H1 (cell line): ENCODE data around the gene ETV1. TPM values are rescaled to one million over a fixed set of nuclear protein-coding genes. Genes with fewer than 3 reads are reported as not detected.

ENCODE experiments used
- CTCF ChIA-PET: fragments of 300-600 bp; sonication (Branson Sonifier 250); formaldehyde crosslinking; loops from one replicate; lab custom pipeline; 2021; ENCODE audit not compliant: partially characterized antibody; lab: Charles Lee
- POLR2A ChIA-PET: fragments of 300-600 bp; sonication (Branson Sonifier 250); formaldehyde crosslinking; loops from one replicate; lab custom pipeline; 2021; ENCODE audit warnings: inconsistent platforms; ENCODE audit not compliant: partially characterized antibody; lab: Charles Lee
- DNase-seq, 2 experiments: peaks; one replicate each; pipeline versions ENCODE4 v3.0.0 to v3.0.0-alpha.2; 2010 to 2022; ENCODE audit warnings: low spot score in 2 of 2, low read depth in 1 of 2, mixed read lengths in 1 of 2
- FAIRE-seq: peaks from 2 replicates; lab custom pipeline; 2011; peaks lifted over from hg19 to GRCh38; lab: Jason Lieb, UNC
- H2AFZ ChIP-seq: 2 replicates; pipeline ENCODE4 v1.8.1; 2012; ENCODE audit warnings: low read length, inconsistent platforms
- H2AK5ac ChIP-seq: 2 replicates; pipeline ENCODE4 v1.6.1; 2013; ENCODE audit warnings: low read depth, low read length
- H2BK120ac ChIP-seq: replicated peaks from 2 replicates; pipeline ENCODE3; 2013; ENCODE audit warnings: low read depth, low read length, inconsistent platforms
- H2BK12ac ChIP-seq: 2 replicates; pipeline ENCODE4 v1.6.1; 2013; ENCODE audit warnings: low read depth, low read length
- H2BK15ac ChIP-seq: 2 replicates; pipeline ENCODE4 v1.6.1; 2013; ENCODE audit warnings: low read length
- H2BK20ac ChIP-seq: 2 replicates; pipeline ENCODE4 v1.6.1; 2013; ENCODE audit warnings: low read length
- H2BK5ac ChIP-seq: 2 replicates; pipeline ENCODE4 v1.6.1; 2013; ENCODE audit warnings: low read depth, low read length
- H3K14ac ChIP-seq: 2 replicates; pipeline ENCODE4 v1.6.1; 2013; ENCODE audit warnings: inconsistent platforms; ENCODE audit not compliant: insufficient read length
- H3K18ac ChIP-seq: 2 replicates; pipeline ENCODE4 v1.6.1; 2013; ENCODE audit warnings: low read length; ENCODE audit errors: extremely low read depth
- H3K23ac ChIP-seq: 2 replicates; pipeline ENCODE4 v1.6.1; 2013; ENCODE audit warnings: inconsistent platforms; ENCODE audit not compliant: insufficient read length
- H3K23me2 ChIP-seq: 2 replicates; pipeline ENCODE4 v1.6.1; 2013; ENCODE audit warnings: low read depth, low read length
- H3K27ac ChIP-seq: 2 replicates; pipeline ENCODE4 v1.6.1; 2011; ENCODE audit warnings: low read depth, low read length, inconsistent platforms
- H3K27me3 ChIP-seq, 4 experiments: replicated peaks in 1 of 4; 1 replicate in 1 of 4; 2 replicates in 3 of 4; pipeline versions ENCODE4 v1.6.1 to v1.8.1; 2011 to 2013; ENCODE audit warnings: low read length in 3 of 4, mild to moderate bottlenecking in 3 of 4, inconsistent platforms in 2 of 4, mixed read lengths in 2 of 4, moderate library complexity in 1 of 4; ENCODE audit not compliant: control insufficient read depth in 3 of 4, insufficient read depth in 3 of 4; ENCODE audit errors: extremely low read depth in 1 of 4
- H3K36me3 ChIP-seq, 4 experiments: 2 replicates each; pipeline versions ENCODE4 v1.6.1 to v1.8.1; 2011 to 2013; ENCODE audit warnings: mild to moderate bottlenecking in 4 of 4, low read length in 3 of 4, moderate library complexity in 2 of 4, control low read depth in 1 of 4, inconsistent platforms in 1 of 4; ENCODE audit not compliant: insufficient read depth in 4 of 4, control insufficient read depth in 2 of 4
- H3K4ac ChIP-seq: replicated peaks from 2 replicates; pipeline ENCODE3; 2013; ENCODE audit warnings: low read length, low read depth, mixed read lengths, inconsistent platforms; ENCODE audit not compliant: insufficient read length
- H3K4me1 ChIP-seq, 4 experiments: replicated peaks in 1 of 4; 1 replicate in 1 of 4; 2 replicates in 3 of 4; pipeline versions ENCODE4 v1.6.1 to v1.8.1; 2011 to 2013; ENCODE audit warnings: low read length in 3 of 4, inconsistent platforms in 2 of 4, mixed read lengths in 1 of 4; ENCODE audit not compliant: insufficient read depth in 4 of 4, control insufficient read depth in 3 of 4
- H3K4me2 ChIP-seq, 2 experiments: 2 replicates each; pipeline versions ENCODE4 v1.6.1 to v1.8.1; 2011 to 2013; ENCODE audit warnings: low read depth in 2 of 2, low read length in 2 of 2, control low read depth in 1 of 2, inconsistent platforms in 1 of 2, mild to moderate bottlenecking in 1 of 2; ENCODE audit not compliant: insufficient read depth in 1 of 2
- H3K4me3 ChIP-seq, 4 experiments: fragments of 200-600, 300-600 bp in 1 of 4; sonication (generic), shearing (Covaris generic), sonication (Bioruptor Twin) in 1 of 4; 2 replicates each; pipeline versions ENCODE4 v1.5.1 to v1.8.1; 2011 to 2016; ENCODE audit warnings: low read length in 4 of 4, low read depth in 3 of 4, control low read depth in 2 of 4, inconsistent platforms in 2 of 4, mild to moderate bottlenecking in 2 of 4, mixed read lengths in 1 of 4, moderate library complexity in 1 of 4; ENCODE audit not compliant: insufficient read depth in 2 of 4; ENCODE audit errors: extremely low read depth in 1 of 4
- H3K56ac ChIP-seq: replicated peaks from 2 replicates; pipeline ENCODE3; 2013; ENCODE audit warnings: low read depth, mild to moderate bottlenecking, mixed read lengths, low read length, inconsistent platforms; ENCODE audit not compliant: insufficient read length
- H3K79me1 ChIP-seq: 2 replicates; pipeline ENCODE4 v1.6.1; 2013; ENCODE audit warnings: low read depth, low read length, control low read depth
- H3K79me2 ChIP-seq, 2 experiments: 2 replicates each; pipeline versions ENCODE4 v1.6.1 to v1.8.1; 2012 to 2013; ENCODE audit warnings: low read length in 2 of 2, mild to moderate bottlenecking in 2 of 2, inconsistent platforms in 1 of 2; ENCODE audit not compliant: insufficient read depth in 2 of 2, control insufficient read depth in 1 of 2
- H3K9ac ChIP-seq, 4 experiments: replicated peaks in 1 of 4; 1 replicate in 1 of 4; 2 replicates in 3 of 4; pipeline versions ENCODE4 v1.6.1 to v1.8.1; 2011 to 2013; ENCODE audit warnings: low read depth in 3 of 4, low read length in 3 of 4, control low read depth in 2 of 4, mild to moderate bottlenecking in 2 of 4, moderate library complexity in 2 of 4, inconsistent platforms in 1 of 4; ENCODE audit errors: extremely low read depth in 1 of 4
- H3K9me3 ChIP-seq, 2 experiments: 2 replicates each; pipeline versions ENCODE4 v1.6.1 to v1.8.1; 2012 to 2013; ENCODE audit warnings: mild to moderate bottlenecking in 2 of 2, moderate library complexity in 2 of 2, control low read depth in 1 of 2, inconsistent platforms in 1 of 2, low read depth in 1 of 2, low read length in 1 of 2, mixed read lengths in 1 of 2; ENCODE audit not compliant: insufficient read depth in 2 of 2
- H4K20me1 ChIP-seq, 2 experiments: replicated peaks in 1 of 2; 2 replicates each; pipeline versions ENCODE3 to v1.8.1; 2011 to 2013; ENCODE audit warnings: inconsistent platforms in 2 of 2, low read length in 2 of 2, mild to moderate bottlenecking in 1 of 2; ENCODE audit not compliant: insufficient read depth in 2 of 2, control insufficient read depth in 1 of 2
- H4K5ac ChIP-seq: 2 replicates; pipeline ENCODE4 v1.6.1; 2013; ENCODE audit warnings: low read length, low read depth, mixed read lengths, inconsistent platforms; ENCODE audit not compliant: insufficient read length
- H4K8ac ChIP-seq: 2 replicates; pipeline ENCODE4 v1.8.0; 2013; ENCODE audit warnings: mild to moderate bottlenecking, moderate library complexity, low read length, inconsistent platforms; ENCODE audit not compliant: insufficient read depth; ENCODE audit errors: extremely low read depth
- H4K91ac ChIP-seq: replicated peaks from 2 replicates; pipeline ENCODE3; 2013; ENCODE audit warnings: low read length, mixed read lengths, inconsistent platforms; ENCODE audit not compliant: insufficient read length
- CBX5 ChIP-seq: fragments of 300-800, 300-1000 bp; sonication (generic); IDR thresholded peaks from 2 replicates; pipeline ENCODE4 v1.7.1; 2016; ENCODE audit warnings: antibody characterized with exemption, low read length, low read depth
- HDAC6 ChIP-seq: IDR thresholded peaks from one replicate; pipeline ENCODE4 v1.7.1; 2012; ENCODE audit warnings: low read depth, mild to moderate bottlenecking, inconsistent platforms, low read length, moderate library complexity
- PHF8 ChIP-seq: fragments of 200-600 bp; sonication (generic); conservative IDR thresholded peaks from 2 replicates; pipeline ENCODE4 v1.7.1; 2012; ENCODE audit warnings: low read depth, mild to moderate bottlenecking, inconsistent platforms, low read length, moderate library complexity
- RNF2 ChIP-seq: fragments of 200-900, 300-1000 bp; sonication (generic); IDR thresholded peaks from 2 replicates; pipeline ENCODE4 v1.7.1; 2016; ENCODE audit warnings: borderline replicate concordance, low read depth, mild to moderate bottlenecking, antibody characterized with exemption, low read length; ENCODE audit not compliant: poor library complexity, severe bottlenecking; ENCODE audit errors: missing control alignments
- SAP30 ChIP-seq: fragments of 300-600 bp; sonication (generic); IDR thresholded peaks from 2 replicates; pipeline ENCODE4 v1.7.1; 2012; ENCODE audit warnings: low read length, moderate library complexity, mild to moderate bottlenecking, inconsistent platforms; ENCODE audit not compliant: insufficient read depth, insufficient replicate concordance
- SP1 ChIP-seq: IDR thresholded peaks from 2 replicates; pipeline ENCODE4 v1.6.1; 2011; ENCODE audit warnings: low read depth, low read length
- WGBS, 2 experiments: shearing (Covaris generic) in 1 of 2; methylation state at CpG; one replicate each; pipeline versions ENCODE4 v1.1.6 to v1.1.7; 2013 to 2015; ENCODE audit warnings: low lambda C conversion rate in 2 of 2, mixed read lengths in 2 of 2, inconsistent platforms in 1 of 2, low coverage in 1 of 2, missing lambda C conversion rate in 1 of 2; ENCODE audit not compliant: insufficient replicate concordance in 2 of 2, insufficient coverage in 1 of 2, insufficient read length in 1 of 2; ENCODE audit errors: extremely low coverage in 1 of 2, missing lambda C conversion rate in 1 of 2; 5-methylcytosine and 5-hydroxymethylcytosine counted together
- polyA plus RNA-seq, 7 experiments: library from polyadenylated mRNA; depleted of rRNA in 3 of 7; stranded (reverse) in 5 of 7; unstranded in 2 of 7; fragments of >200 nt in 5 of 7; fragments of 200-250 nt in 2 of 7; gene quantifications; 1 replicate in 5 of 7; 2 replicates in 1 of 7; 4 replicates in 1 of 7; pipeline versions ENCODE4 v1.2.1 to v1.2.3, GENCODE V29; 2011 to 2013; ENCODE audit warnings: missing spikeins in 2 of 7, mixed read lengths in 2 of 7
- total RNA-seq: library from RNA; stranded (reverse); fragmentation: NEBNext Ultra II Directional; extraction: Animal tissue kit (Norgen Biotek cat#: 25700); gene quantifications from 2 replicates; pipeline ENCODE4 v1.2.1, GENCODE V29; 2021
- TF ChIP-seq, protein P1 (sequence below): IDR thresholded peaks from 2 replicates; pipeline ENCODE4 v1.6.1; 2012; ENCODE audit warnings: low read length, inconsistent platforms

Gene ETV1
- total and polyA plus RNA-seq, 2 of the 8 experiments (the other 6 are each of a cell fraction or from before 2014, with no cell fraction given): 58.3 to 91.2 TPM

DNA sequence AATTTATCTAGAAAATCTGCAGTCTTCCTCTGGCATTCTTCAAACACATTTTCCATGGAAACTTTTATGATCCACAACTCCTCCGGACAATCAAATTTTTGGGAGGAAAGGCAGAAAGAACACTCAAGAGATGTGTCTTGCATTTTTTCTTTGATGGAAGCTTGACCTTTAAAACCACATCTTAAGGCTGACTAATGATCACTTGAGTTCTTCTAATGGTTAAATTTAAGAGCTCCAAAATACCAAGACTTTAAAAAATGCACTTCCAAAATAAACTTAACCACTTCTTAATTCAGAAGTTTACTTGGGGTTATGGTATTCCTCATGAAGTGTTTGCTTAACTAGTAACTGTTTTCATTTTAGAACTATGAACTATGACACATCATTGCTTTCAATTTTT lies 43.3 kb downstream of the ETV1 start:
- no peak overlapping the region for H3K4me2 ChIP-seq
- H2BK20ac ChIP-seq: no peak overlapping the region
- POLR2A ChIA-PET: no interaction called here
- no peak overlapping the region for H3K4me3 ChIP-seq
- H2BK12ac ChIP-seq: no peak overlapping the region
- H3K14ac ChIP-seq: no peak overlapping the region
- peaks cover 0 to 13% of the 10 kb centered on the region in 2 experiments; a peak in 2 of 4 replicates for H3K79me2 ChIP-seq
- H4K8ac ChIP-seq: no peak overlapping the region
- H2BK5ac ChIP-seq: no peak overlapping the region
- 91% methylated on average over 1 of the region's 1 CpG; no CpG with 5 or more reads in 1 of the 2 experiments for WGBS, 2 experiments
- TF ChIP-seq PHF8 (no peak), HDAC6 (no peak), CBX5 (no peak), RNF2 (no peak), SAP30 (no peak), SP1 (no peak)
- TF ChIP-seq, protein P1, sequence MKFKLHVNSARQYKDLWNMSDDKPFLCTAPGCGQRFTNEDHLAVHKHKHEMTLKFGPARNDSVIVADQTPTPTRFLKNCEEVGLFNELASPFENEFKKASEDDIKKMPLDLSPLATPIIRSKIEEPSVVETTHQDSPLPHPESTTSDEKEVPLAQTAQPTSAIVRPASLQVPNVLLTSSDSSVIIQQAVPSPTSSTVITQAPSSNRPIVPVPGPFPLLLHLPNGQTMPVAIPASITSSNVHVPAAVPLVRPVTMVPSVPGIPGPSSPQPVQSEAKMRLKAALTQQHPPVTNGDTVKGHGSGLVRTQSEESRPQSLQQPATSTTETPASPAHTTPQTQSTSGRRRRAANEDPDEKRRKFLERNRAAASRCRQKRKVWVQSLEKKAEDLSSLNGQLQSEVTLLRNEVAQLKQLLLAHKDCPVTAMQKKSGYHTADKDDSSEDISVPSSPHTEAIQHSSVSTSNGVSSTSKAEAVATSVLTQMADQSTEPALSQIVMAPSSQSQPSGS: no peak
- no peaks in the 10 kb centered on the region; the same call in 1 of the 2 replicates for H3K23me2 ChIP-seq
- H3K36me3 ChIP-seq: no peaks in the 10 kb centered on the region; a peak in 1 of 8 replicates
- DNase-seq: no peak
- no peak overlapping the region for H2BK120ac ChIP-seq
- H3K9me3 ChIP-seq: no peaks in the 10 kb centered on the region; a peak in 1 of 4 replicates
- no peak overlapping the region for H3K9ac ChIP-seq
- H4K5ac ChIP-seq: no peak overlapping the region
- H3K4ac ChIP-seq: no peak overlapping the region
- no peak for FAIRE-seq
- H3K23ac ChIP-seq: no peak overlapping the region
- H2AFZ ChIP-seq: no peak overlapping the region
- H3K27ac ChIP-seq: no peak overlapping the region
- no peak overlapping the region for H3K56ac ChIP-seq
- no peak overlapping the region for H2BK15ac ChIP-seq
- CTCF ChIA-PET: interaction anchor here (1.0 kb wide), 1 partner anchor 9 kb away, joined by 3 read pairs; no protein-coding TSS in a partner anchor
- peaks cover 0 to 2% of the 10 kb centered on the region in 2 experiments for H4K20me1 ChIP-seq
- peaks cover 0 to 4% (median 2%) of the 10 kb centered on the region in 4 experiments; a peak in 3 of 7 replicates for H3K4me1 ChIP-seq
- H3K27me3 ChIP-seq: no peaks in the 10 kb centered on the region
- no peak overlapping the region for H2AK5ac ChIP-seq
- no peak overlapping the region for H4K91ac ChIP-seq
- no peak overlapping the region for H3K18ac ChIP-seq
- H3K79me1 ChIP-seq: peaks cover 3% of the 10 kb centered on the region; the same call in 1 of the 2 replicates
